Right renal pelvis (tissue), 4 donors: ENCODE measurements around the gene ADCY9. TPM values are rescaled to one million over a fixed set of nuclear protein-coding genes. Genes with fewer than 3 reads are reported as not detected.

Experiments
- DNase-seq, 4 donors: peaks; one replicate each; pipeline ENCODE4 v3.0.0-alpha.2; 2013; ENCODE audit warnings: low read depth in 4 of 4, low spot score in 3 of 4, missing footprints in 1 of 4
- polyA plus RNA-seq, 4 donors: library from polyadenylated mRNA; unstranded; fragments of 120-200 nt; gene quantifications; one replicate each; pipeline ENCODE4 v1.2.1, GENCODE V29; 2013; ENCODE audit not compliant: insufficient read length in 4 of 4

The ADCY9 gene
- polyA plus RNA-seq, 4 donors: 7.9 to 10.4 (median 9.7) TPM

DNA sequence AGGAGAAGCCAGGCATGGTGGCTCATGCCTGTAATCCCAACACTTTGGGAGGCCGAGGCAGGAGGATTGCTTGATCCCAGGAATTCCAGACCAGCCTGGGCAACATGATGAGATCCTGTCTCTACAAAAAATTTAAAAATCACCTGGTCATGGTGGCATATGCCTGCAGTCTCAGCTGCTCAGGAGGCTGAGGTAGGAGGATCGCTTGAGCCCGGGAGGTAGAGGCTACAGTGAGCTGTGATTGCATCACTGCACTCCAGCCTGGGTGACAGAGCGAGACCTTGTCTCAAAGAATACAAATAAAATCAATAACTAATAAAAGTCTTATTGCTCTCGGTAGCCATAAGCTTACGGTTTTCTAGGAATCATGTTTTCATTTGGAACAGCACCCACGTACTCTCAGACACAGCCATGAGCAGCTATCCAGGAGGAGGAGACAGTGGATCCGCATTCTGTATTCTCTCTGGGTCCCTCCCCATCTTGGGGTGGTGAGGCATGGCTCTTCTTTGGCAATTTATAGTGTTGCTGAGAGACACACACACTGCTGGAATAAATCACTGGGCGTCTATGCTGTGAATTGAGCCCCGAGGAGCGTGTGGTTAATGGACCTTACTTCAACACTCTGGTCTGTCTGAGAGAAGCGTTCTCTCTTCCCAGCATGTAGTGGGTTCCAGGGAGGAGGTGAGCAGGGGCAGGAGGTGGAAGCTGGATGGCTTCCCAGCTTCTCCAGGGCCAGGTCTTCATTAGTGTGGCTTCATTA, 8.5 kb upstream of the ADCY9 start:
- peak in 1 of 4 donors; percentile 24 for DNase-seq

DNA sequence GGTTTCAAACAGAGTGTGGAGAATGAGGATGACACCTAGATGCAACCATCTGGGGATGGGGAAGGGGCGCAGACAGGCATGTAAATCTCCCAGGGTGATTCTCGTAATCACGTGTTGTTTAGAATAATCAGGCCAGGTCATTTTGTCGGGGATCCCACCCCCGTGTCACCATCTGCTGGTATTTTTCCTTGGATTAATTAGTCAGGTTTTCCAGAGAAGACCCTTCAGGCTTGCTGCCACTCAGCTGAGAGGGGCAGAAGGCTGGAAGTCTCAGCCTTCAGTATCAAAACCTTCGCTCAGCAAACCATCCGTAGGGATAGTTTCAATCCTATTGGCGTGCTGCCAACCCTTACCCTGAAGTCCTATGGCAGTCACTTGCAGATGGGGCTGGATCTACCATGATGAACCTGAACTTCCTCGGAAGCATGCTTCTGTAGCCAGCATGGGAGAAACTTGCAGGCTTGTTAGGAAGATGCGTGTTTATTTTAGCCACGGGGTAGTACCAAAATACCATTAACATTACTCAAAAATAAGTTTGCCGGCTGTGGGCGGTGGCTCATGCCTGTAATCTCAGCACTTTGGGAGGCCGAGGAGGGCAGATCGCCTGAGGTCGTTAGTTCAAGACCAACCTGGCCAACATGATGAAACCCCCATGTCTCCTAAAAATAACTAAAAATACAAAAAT, 7.5 kb upstream of the ADCY9 start:
- DNase-seq: no peak

DNA sequence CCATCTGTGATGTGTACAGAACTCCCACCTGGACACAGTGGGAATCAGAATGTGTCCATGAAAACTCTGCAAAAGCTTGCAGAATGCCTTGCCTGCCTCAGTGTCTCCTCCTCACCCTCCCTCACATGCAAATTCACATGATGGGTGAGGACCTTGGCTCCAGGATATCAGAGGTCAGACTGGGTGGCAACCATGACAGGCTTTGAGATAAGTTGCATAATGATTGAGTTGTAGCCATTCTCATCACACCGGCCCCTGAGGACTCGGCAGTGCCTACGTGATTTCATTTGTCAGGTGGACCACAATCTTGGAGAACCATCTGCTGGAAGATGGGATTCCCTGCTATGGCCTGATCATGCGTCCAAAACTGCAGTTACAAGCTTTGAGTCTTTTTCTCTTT, 3.9 kb upstream of the ADCY9 start:
- no peak for DNase-seq

- no peak for DNase-seq
Observed at GRCh38 chr16:4117250-4117578, 972 bp upstream of the ADCY9 start.

- DNase-seq: no peak
Observed at GRCh38 chr16:4115949-4116318, 308 bp downstream of the ADCY9 start.

GRCh38 chr16:4115209-4115948, 863 bp downstream of the ADCY9 start:
- peak in 1 of 4 donors; percentile 50 for DNase-seq

DNA sequence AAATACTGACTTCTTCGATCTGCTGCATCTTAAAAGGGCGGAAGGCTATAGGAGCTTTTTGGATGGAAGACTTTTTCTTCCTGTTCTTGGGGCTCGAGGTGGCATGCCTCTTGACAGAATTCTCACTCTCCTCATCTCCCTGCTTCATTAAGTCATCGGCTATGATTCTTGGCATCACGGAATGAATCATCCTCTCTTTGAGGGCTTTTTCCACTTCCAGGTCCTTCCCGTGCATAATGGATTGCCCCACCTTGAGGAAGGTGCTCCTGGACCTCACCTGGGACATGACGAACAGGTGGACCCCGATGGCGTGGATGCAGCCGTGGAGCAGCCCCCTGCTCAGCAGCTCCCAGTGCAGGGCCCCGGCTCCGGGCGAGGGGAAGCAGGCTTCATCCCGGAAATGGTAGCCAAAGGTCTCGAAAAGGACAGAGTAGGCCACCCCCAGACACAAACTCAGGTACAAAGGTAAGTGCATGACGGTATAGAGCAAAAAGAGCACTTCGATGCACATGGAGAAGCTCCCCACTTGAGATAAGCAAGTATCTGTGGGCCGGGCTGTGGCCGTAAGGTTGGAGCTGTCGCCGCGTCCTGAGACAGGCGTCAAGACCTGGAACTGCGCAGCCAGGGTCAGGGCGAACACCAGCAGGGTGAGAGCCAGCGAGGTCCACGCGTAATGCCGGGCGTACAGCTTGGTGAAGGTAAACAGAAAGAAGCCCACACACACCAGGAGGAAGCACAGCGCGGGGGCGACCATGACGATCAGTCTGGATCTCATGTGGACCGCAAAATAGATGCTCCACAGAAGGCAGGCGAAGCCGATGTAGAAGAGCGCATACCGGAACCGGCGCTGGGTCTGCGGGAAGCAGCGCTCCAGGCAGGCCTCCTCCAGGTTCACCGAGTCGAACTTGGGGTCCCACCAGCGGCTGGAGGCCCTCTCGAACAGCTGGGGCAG, 1.7 kb downstream of the ADCY9 start:
- DNase-seq: no peak

DNA sequence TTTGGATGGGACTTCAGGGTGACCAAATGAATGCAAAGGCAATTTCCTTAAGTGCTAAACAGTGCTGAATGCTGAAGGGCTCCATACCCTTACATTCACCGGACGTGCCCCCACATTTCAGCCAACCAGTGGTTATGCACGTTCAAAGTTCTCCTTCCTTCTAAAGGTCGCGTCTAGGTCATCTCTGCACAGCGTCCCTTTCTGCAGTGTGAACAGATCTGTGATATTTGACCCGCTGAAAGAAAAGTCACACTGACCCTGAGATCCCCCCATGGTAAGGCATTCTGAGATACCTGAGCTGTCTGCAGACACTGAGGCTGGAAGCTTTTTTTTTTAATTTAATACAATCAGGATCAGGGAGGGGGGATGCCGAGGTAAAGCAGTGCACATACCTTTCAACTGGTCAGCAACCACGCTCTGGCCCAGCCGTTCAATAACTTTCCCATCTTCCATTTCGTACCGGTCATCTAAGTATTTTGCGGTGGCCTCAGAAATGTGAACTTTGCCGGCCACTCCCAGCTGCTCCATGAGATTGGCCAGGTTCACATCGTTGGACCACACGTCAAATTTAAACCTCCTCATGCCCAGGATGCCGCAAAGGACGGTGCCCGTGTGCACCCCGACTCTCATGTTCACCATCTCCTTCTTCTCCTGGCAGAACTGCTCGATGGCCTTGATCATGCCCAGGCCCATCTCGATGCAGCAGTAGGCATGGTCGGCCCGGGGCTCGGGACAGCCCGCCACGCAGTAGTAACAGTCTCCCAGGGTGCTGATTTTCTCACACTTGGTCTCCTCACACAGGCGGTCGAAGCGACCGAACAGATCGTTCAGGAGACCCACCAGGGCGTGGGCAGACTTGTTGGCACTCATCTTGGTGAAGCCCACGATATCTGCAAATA, 2.6 kb downstream of the ADCY9 start:
- no peak for DNase-seq

DNA sequence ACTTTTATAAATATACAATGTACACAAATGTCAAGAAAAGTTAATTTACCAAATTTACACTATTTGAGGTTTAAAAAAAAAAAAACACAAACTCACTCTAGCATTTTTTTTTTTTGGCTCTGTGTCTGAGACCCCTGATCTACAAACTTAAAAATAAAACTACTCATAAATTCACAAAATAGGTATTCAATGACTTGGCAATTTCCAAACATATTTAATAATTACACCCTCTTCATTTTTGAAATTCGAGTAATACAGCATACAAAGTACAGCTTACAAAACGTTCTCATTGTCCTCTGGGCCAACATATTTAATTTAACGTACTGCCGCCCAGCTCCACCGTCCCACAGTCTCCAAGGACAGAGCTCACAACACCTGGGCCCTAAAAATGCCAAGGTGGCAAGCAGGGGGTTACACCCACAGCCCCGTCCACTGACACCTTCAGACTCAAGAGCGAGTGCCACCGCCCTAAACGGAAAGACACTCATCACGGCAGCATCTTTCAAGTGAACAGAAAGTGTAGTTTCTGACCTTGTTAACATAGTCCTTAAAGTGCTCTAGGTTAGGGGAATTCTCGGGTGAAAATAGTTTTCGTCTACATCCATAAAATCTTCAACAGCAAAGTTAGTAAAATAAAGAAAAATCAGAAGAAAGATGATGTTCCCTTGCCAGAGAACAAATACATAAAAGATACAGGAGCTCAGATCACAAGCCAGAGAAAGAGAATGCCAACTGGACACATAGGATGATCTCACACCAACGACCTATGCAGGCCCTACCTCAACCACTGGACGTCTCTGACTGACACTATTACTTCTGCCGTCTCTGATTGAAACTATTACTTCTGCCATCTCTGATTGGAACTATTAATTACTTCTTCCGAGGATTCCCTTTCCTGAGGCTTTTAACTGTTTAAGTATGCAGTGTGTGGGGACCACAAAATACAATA, 4.2 kb downstream of the ADCY9 start:
- DNase-seq: no peak

DNA sequence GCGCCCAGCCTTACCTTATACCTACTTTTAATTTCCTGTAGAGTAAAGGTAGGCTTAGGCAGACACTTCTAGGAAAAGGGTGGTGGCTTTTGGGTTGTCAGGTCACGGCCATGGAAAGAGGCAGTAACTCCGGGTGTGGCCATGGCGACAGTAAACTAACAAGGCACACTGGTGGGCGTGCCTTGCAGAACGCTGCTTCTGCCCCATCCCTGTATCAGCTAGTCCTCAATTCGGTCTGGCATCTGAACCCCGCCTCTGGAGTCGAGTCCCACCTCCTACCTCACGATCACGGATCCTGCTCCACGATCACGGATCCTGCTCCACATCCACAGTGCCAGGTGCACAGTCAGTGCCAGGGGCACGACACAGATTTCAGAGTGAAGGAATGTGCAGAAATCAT, 5.6 kb downstream of the ADCY9 start:
- no peak for DNase-seq

DNA sequence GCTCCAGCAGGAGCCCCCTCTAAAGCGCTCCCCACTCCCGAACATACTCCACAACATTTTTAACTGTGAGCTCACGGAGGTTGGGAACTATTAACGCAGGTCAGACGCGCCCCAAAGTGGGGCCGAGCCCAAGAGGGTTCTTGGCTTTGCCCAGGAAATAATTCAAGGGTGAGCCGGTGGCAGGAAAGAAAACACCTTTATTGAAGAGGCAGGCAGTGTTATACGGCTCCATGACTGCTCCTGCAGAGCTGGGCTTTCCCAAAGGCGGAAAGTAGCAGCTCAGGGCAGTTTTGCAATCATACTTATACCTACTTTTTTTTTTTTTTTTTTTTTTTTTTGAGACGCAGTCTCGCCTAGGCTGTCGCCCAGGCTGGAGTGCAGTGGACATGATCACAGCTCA, 6.2 kb downstream of the ADCY9 start:
- DNase-seq: no peak

GRCh38 chr16:4109250-4109736, 6.9 kb downstream of the ADCY9 start:
- no peak for DNase-seq

DNA sequence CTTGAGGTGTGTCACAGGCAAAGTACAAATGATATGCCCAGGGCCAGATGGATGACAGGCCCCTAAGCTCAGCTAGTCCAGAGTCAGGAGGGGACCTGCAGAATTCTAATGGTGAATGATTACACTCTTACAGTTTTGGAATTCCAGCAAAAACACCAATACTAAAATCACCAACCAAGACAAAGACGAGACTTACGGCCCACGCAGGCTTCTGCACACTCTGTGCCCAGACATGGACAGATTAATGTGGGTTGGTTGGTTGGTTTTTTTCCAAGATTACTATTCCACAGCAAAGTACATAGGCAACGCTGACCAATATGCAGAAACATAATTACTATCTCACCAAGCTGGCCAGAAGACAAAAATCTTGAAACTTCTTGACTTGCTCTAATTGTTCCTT, 9.7 kb downstream of the ADCY9 start:
- no peak for DNase-seq

DNA sequence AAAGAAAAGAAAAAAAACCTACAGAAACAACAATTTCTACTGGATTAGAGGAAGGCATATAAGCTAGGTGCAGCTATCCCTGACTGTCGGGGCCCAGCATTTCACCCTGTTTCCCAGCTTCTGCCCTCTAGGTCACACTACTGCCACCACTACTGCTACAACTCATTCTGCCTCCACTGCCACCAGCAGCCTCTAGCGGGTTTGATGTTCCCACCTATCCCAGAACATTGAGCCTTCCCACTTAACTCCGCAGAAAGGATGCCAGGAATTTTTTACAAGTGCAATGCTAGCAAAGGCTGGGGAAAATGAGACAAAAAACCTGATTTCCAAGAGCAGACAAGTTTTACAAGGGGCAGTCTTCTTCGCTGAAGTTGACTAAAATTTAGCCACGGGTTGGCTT, 10.4 kb downstream of the ADCY9 start:
- DNase-seq: no peak

DNA sequence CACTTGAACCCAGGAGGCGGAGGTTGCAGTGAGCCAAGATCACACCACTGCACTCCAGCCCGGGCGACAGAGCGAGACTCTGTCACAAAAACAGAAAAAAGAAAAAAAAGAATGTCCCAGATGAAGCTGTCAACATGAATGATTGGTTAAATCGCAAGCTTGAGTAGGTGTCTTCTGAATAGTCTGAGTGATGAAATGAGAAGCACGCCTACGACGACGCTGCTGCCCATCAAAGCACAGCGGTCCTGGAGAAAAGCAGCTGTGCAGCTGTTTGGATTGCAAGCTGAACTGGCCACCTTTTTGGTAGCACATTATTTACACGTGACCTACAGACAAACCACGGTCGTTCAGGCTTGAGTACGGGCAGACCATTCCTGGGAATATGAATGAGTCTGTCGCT, 12.5 kb downstream of the ADCY9 start:
- no peak for DNase-seq

DNA sequence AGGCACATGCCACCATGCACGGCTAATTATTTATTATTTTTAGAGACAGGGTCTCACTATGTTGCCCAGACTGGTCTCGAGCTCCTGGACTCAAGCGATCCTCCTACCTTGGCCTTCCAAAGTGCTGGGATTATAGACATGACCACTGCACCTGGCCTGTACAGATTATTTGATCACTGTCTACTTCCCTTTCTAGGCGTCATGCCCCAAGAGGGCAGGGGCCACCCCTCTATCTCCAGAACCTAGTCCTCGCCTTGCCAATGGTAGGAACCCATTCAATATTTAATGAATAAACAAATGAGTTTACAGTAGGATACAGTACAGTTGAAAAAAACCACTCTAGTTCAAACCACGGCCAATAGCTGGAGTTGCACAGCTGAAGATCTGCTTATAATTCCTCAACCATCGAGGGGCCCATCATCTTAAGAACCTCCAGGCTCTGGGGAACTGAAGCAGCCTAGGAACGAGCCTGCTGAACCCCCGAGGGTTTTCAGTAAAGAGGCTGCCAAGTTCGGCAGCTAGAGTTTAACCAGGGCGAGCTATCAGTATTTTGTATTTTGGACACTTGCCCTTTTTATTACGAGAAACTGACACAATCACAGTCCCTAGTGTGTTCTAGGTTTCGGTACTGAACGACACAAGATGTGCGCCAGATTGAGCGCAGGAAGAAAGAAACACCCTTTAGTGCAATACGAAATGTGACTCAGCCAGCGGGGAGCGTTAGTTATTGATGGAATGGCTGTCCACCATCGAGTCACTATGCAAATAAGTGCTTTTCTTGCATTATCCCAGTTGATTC, 14.6 kb downstream of the ADCY9 start:
- DNase-seq: no peak

- DNase-seq: no peak
Observed at GRCh38 chr16:4098501-4098900, 17.7 kb downstream of the ADCY9 start.

- DNase-seq: no peak
Observed at GRCh38 chr16:4097826-4098240, 18.4 kb downstream of the ADCY9 start.
